GM13976 (cell line): ENCODE measurements around the gene PDK4.

Experiments
- DNase-seq: peaks from one replicate; pipeline ENCODE4 v3.0.0; 2012; ENCODE audit warnings: low spot score
- CTCF ChIP-seq: IDR thresholded peaks from 2 replicates; pipeline ENCODE4 v1.5.1; 2012; ENCODE audit warnings: borderline replicate concordance, mild to moderate bottlenecking; ENCODE audit not compliant: insufficient read depth; ENCODE audit errors: extremely low read depth, missing control alignments, control extremely low read depth
- in situ Hi-C: fragments of 300-500 bp; cut with MboI; formaldehyde crosslinking; loops from one replicate; pipeline ENCODE4 v1.12.0; 2022; ENCODE audit warnings: low sequenced_read_pairs, mixed read lengths, inconsistent platforms; ENCODE audit not compliant: unreplicated experiment

PDK4 gene

DNA sequence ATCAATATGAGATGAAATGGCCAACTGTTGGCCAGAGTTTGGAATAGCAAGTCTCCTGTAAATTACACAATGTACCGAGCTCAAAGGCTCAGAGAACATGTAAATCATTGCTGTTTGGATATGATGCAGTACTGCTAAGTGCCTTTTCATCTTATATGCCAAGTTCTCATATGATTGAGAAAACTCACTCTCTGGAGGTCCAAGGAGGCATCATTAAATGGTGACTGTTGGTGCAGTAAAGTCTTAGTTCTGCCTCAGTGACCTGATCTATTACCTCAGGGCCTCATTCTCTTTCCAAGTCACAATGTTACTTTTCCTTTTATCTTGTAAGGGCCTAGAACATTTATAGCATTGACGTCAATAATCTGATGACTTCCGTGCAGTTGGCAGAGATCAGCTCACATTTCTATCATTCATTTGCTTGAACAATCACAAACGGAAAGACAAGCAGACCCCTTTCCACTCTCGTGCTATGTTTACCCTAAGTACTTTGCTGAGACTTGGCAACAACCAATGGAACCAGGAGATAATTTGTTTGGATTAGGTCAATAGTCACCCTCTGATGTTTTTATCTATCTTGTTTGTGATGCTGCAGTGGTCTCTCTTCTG lies 32.6 kb upstream of the PDK4 start:
- no peak for TF ChIP-seq CTCF
- in situ Hi-C loops: no loop called here
- DNase-seq: no peak

- DNase-seq: no peak
- no peak for TF ChIP-seq CTCF
- in situ Hi-C loops: no loop called here
These were observed 27.5 kb upstream of the PDK4 start for GRCh38 chr7:95623788-95624187.

GRCh38 chr7:95622859-95623258 lies 26.5 kb upstream of the PDK4 start:
- in situ Hi-C loops: no loop called here
- TF ChIP-seq CTCF: no peak

GRCh38 chr7:95622001-95622549 lies 25.8 kb upstream of the PDK4 start:
- DNase-seq: no peak
- in situ Hi-C loops: no loop called here
- TF ChIP-seq CTCF: no peak

More at GRCh38 chr7:95622859-95623258, 26.5 kb upstream of the PDK4 start:
- DNase-seq: no peak

DNA sequence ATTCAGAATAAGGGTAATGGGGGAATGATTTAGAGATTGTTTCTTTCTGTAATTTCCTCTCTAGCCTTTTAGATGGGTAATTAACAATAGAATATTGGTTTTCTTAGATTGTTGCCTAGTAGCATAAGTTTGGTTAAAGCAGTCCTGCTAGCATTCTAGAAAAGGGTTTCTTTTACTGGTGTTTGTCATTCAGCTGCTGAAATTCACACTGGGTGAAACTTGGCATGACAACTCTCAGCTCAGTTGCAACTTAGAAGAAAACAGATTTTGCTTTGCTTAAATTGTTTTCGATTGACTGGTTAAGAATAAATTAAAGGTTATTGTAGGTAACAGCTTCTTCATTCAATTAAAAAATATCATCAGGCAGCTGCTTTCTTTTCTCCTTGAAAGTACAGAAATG lies 25.1 kb upstream of the PDK4 start:
- in situ Hi-C loops: no loop called here
- no peak for TF ChIP-seq CTCF

GRCh38 chr7:95620631-95621030 lies 24.3 kb upstream of the PDK4 start:
- in situ Hi-C loops: no loop called here
- TF ChIP-seq CTCF: no peak
- DNase-seq: no peak

More for the DNA sequence above, 25.1 kb upstream of the PDK4 start:
- DNase-seq: no peak
